CD4-positive, alpha-beta T cell treated with Interleukin-4 for 4 hours (primary cell): Measurements from ENCODE around the gene HEPHL1.
A peak's percentile ranks its signal among the peaks of the same experiment; 100 is the strongest.

ENCODE experiments used
- DNase-seq: peaks from one replicate; pipeline ENCODE4 v3.0.0-alpha.2; 2020

Gene HEPHL1

DNA sequence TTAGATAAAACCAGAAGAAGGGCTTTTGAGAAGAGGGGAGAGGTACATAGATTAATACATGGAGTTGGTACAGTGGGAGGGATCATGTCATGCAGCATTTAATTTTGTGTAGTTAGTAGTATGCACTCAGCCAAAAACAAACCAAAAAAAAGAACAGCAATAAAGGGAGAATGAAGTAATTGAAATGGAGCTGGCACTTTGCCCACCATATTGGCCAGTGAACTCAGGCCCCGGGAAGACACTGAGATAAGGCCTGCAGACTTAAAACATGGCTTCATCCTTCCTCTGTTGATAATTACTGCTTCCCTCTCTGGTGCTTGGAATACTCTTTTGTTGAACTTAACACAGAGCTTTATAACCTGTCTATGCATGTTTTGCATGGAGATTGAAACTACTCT is 110.6 kb downstream of the HEPHL1 start:
- DNase-seq: no peak

- DNase-seq: no peak
These were observed 111.0 kb downstream of the HEPHL1 start for GRCh38 chr11:94132152-94132558.

DNA sequence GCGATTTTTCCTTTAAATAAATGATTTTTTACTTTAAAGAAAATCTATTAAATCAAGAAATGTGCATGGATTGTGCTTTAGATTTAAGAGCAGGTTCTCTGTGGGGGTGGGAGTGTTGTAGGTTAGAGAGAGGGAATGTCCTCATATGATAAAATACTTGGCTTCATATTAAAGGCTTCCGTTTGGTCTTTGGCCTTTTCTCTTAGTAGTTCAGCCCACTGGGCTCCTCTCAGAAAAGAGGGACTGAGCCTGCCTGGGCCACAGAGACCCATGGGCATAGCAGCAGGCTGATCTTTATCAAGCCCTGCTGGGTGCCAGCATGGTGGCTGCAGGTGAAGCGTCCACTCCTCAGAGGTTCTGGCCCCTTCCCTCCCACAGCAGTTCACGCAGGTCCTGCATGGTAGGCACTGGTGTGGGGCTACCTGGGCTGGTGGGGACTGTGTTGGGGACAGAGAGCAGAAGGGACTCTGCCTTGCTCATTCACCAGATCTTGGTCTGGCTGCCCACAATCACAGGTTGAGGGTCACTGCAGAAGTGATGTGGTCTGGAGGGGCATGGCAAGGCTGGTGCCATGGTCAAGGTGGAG is 111.8 kb downstream of the HEPHL1 start:
- DNase-seq: no peak

DNA sequence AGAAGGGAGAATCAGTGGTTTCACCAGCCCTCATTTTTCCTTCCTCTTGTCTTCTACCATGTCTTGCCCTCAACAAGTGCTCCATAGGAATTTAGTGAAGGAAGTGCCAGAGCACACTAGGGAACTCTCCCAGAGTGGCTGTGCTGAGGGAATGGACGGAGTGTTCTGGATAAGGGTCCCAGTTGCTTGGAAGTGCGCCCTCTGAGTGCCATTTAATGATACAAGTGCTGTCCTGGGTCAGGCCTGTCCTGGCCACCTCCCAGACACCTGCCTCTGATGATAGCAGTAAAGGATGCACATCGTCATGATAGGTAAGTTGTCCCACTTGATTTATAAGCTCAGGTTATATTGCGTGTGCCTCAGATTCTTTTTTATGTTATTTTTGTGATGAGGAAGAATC is 112.6 kb downstream of the HEPHL1 start:
- no peak for DNase-seq

DNA sequence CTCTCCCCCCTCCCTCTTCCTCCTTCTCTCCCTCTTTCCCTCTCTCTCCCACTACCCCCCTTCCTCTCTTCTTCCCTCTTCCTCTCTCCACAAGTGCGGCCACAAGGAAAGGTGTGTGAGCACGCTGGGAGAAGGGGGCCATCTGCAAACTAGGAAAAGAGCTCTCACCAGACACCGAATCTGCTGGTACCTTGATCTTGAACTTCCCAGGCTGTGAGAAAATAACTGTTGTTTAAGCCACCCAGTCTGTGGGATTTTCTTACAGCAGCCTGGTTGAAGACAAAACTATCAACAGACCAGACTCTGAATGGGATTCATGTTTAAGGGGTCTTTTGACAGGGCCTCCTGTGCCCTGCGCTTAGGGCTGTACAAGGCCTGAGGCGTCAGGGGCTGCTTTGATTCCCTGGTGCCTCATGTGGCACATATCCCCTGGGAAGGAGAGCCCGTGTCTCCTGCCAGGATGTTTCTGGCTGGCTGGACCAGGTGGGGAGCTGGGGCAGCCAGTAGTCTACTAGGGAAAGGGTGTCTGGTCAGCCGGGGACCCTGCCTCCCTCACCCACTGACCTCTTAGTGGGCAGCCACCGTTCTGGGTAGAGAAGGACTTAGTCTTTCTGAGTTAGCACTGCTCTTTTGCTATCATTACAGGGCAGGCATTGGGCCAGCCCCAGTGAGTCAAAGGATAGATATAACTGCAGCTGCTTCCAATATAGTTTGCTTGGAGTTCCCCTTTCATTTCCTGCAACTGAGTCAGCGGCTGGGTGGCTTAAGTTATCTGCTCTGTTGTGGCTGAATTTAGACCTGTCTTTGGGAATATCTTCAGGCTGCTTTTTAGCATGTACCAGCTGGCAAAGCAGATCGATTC is 113.7 kb downstream of the HEPHL1 start:
- peak; percentile 10 for DNase-seq

- no peak for DNase-seq
These were observed 118.3 kb downstream of the HEPHL1 start for GRCh38 chr11:94139416-94139815.

GRCh38 chr11:94140154-94140655 is 119.1 kb downstream of the HEPHL1 start:
- DNase-seq: no peak

- DNase-seq: no peak
These were observed 120.6 kb downstream of the HEPHL1 start for GRCh38 chr11:94141511-94142307.

GRCh38 chr11:94142308-94143281 is 121.4 kb downstream of the HEPHL1 start:
- DNase-seq: no peak

DNA sequence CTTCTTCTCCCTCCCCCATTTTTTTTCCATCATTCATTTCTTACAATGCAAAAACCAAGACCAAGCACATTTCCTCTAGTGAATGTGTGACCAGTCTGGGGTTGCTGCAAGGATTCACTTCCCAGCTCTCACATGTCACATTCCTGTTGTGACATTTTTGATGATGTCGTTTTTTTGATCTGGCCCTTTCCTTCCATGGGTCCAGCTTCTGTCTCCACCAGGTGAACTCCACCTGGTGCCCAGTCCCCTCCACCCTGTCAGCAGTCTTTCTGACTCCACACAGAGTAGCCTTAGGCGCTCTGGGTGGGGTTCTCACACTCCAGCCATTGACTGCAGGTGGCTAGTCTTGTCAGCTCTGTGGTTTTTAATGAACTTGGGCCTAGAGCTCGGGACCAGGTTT is 123.1 kb downstream of the HEPHL1 start:
- DNase-seq: no peak

- no peak for DNase-seq
These were observed 123.5 kb downstream of the HEPHL1 start for GRCh38 chr11:94144664-94145063.

GRCh38 chr11:94145431-94145830 is 124.3 kb downstream of the HEPHL1 start:
- no peak for DNase-seq

- no peak for DNase-seq
These were observed 124.8 kb downstream of the HEPHL1 start for GRCh38 chr11:94145916-94146315.

GRCh38 chr11:94147433-94147845 is 126.3 kb downstream of the HEPHL1 start:
- peak; percentile 13 for DNase-seq

- no peak for DNase-seq
These were observed 127.0 kb downstream of the HEPHL1 start for GRCh38 chr11:94148189-94148588.

GRCh38 chr11:94149431-94150017 is 128.4 kb downstream of the HEPHL1 start:
- no peak for DNase-seq

GRCh38 chr11:94150056-94150455 is 128.9 kb downstream of the HEPHL1 start:
- no peak for DNase-seq

- no peak for DNase-seq
These were observed 129.8 kb downstream of the HEPHL1 start for GRCh38 chr11:94150704-94151685.

GRCh38 chr11:94151903-94152677 is 130.9 kb downstream of the HEPHL1 start:
- no peak for DNase-seq

DNA sequence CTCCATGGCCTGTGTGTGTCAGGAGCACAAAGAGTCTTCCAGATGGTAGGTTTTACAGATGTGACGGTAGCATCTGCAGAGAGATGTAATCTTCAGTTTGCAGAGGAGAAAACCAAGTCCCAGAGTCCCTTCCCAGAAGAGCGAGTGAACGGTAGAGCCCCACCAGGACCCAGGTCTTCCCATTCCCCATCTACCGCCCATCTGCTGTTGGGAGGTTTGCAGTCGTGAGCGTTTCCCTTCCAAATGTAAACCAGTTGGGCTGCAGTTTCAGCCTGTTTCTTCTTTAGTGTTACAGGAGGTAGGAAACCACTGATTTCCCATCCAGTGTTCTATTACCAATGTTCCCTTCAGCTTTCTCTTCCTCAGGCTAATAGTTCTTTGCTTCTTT is 131.5 kb downstream of the HEPHL1 start:
- no peak for DNase-seq
